Umbilical cord (tissue), 2 donors: Measurements from ENCODE around the gene F12. TPM values are rescaled to one million over a fixed set of nuclear protein-coding genes. Genes with fewer than 3 reads are reported as not detected.

Experiments
- DNase-seq: peaks from one replicate; pipeline ENCODE4 v3.0.0-alpha.2; 2015; ENCODE audit warnings: low spot score
- total RNA-seq: library from RNA; depleted of rRNA; stranded (reverse); fragments of >200 nt; gene quantifications from one replicate; pipeline ENCODE4 v1.2.3, GENCODE V29; 2014; ENCODE audit warnings: low replicate concordance; ENCODE audit not compliant: insufficient read depth

F12 gene
- total RNA-seq, 1 donor from 2014 or later = not detected

- no peak for DNase-seq
These were observed 5.1 kb upstream of the F12 start for GRCh38 chr5:177414481-177414880.

- DNase-seq = no peak
These were observed 3.4 kb upstream of the F12 start for GRCh38 chr5:177412603-177413233.

- no peak for DNase-seq
These were observed 1.2 kb upstream of the F12 start for GRCh38 chr5:177410575-177410974.

GRCh38 chr5:177405805-177406204, 3.6 kb downstream of the F12 start:
- DNase-seq = no peak

- no peak for DNase-seq
These were observed 4.1 kb downstream of the F12 start for GRCh38 chr5:177405312-177405711.

DNA sequence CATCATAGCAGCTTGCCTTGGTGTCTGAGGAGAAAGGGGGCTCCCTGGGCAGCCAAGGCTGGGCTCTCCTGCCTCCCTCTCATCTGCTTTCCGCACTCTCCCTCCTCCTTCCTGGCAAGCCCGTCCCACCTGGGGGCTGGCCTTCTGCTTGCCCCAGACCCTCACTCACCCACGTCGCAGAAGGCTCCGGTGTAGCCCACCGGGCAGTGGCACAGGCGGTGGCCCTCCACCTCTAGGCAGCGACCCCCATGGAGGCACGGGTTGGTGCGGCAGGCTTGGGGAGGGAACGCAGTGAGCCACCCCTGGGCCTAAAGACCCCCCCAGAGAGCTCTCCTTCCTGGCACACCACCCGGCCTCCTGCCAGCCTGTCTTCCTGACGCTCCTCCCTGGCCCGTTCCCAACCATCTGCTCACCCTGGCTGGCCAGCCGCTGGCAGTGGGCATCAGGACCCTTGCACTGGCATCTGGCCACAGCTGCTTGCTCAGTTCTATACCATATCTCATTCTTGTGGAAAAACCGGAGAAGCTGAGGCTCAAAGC, 4.7 kb downstream of the F12 start:
- no peak for DNase-seq

DNA sequence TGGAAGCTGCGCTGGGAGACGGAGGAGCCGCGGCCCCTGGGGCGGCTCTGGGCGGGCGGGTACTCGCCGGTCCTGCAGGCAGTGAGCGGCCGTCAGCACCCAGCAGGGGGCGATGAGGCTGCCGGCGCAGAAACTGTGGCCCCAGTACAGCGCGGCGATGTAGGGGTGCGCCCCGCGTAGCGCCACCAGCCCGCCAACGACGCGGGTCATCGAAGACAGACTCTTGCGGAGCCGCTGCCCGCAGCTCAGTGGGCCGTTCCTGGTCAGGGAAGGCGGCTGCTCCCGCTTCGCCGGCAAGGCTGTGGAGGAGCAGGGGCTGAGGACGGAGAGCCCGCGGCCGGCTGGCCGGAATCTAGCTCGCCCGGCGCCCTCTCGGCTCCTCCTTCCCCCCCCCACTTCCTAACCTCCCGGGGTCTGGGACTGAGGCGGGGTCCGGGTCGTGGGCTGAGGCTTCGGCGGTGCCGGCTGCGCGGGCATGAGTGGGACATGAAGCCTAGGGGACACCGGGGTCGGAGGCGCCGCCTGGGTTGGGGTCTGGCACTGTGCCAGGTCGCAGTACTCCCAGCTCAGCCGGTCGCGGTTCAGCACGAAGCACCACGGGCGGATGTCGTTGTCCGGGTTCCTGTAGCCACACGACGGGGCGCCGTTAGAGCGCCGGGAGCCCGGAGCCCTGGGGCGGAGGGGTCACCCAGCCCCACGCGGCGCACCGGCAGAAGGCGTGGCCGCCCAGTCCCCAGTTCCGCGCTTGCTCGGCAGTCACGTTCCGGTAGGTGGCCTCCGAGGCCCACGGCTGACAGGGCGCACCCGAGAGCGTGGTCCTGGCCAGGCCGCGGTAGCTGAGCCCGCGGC, 5.3 kb downstream of the F12 start:
- peak; percentile 73 for DNase-seq

DNA sequence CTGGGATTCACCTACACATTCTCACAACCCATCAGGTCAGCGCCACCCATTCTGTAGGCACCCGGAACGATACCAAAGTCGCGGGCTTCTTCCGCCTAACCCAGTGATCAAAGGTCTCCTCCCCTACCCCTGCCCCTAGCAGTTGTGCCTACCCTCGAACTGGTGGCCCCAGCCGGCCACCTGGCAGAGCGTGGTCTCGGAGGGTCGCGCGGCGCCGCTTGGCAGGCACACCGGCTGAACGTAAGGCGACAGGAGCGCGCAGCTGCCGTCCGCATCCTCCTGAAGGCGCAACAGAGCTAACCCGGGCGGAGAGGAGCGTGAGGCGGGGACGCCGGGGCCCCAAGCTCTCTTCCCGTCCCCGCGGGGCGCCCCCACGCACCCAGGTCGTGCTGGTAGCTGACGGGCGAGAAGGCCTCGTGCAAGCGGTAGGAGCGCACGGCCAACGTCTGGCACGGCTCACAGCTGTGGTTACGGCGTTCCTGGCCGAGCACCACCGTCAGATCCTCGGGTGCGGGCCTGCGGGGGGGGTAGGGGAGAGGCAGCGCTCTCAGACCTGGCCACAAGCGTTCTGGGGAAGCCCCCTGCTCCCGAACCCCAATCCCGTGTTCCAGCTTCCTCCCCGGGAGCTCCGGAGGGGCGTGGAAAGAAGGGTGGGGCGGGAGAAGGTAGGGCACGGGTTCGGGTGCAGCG, 6.1 kb downstream of the F12 start:
- DNase-seq = no peak

GRCh38 chr5:177402271-177403043, 6.9 kb downstream of the F12 start:
- peak; percentile 46 for DNase-seq

GRCh38 chr5:177399997-177400868, 9.1 kb downstream of the F12 start, which contains the start of gene PFN3:
Gene PFN3 (minus strand): TSS chr5:177400661. CDS start chr5:177400576, 85 bp downstream.
- no peak for DNase-seq

DNA sequence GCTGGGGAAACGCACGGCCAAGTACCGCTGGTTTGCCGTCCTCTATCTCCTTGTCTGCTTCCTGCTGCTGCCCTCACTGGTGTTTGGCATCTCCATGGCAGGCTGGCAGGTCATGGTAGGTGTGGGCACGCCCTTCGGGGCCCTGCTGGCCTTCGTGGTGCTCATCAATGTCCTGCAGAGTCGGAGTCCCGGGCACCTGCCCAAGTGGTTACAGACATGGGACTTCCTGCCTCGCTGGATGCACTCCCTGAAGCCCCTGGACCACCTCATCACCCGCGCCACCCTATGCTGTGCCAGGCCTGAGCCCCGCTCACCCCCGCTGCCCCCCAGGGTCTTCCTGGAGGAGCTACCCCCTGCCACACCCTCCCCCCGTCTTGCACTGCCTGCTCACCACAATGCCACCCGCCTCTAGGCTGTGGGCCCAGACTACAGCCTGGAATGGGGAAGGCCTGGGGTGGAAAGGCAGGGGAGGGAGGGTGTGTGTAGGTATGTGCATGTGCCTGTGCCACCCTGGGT, 11.4 kb downstream of the F12 start:
- no peak for DNase-seq

DNA sequence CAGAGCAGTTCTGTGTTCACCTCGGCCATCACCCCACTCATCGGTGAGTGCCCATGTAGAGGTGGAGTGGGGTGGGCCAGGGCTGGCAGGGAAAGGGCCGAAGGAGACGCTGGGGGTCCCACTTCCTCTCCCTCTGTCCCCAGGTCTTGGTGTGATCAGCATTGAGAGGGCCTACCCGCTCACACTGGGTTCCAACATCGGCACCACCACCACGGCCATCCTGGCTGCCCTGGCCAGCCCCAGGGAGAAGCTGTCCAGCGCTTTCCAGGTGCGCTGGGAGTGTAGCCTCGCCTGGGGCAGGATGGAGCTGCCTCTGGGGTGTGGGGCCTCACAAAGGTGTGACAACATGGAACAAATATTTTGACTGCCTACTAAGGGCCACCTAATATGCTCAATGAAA, 12.6 kb downstream of the F12 start:
- no peak for DNase-seq

DNA sequence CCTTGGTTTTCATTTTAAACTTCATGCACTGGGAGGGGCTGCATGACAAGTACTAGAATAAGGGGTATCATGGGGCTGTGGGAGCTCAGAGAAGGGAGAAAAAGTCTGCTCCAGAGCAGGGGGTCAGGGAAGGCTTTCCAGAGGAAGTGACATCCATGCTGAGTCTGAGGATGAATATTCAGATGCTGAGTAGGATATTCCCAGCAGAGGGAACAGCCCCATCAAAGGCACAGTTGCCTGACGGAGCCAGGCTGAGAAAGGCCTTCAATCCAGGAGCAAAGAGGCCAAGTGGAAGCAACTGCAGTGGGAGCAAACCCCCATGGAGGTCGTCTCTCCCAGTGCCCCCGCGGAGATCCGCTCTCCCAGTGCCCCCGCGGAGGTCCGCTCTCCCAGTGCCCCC, 13.3 kb downstream of the F12 start:
- no peak for DNase-seq

GRCh38 chr5:177393990-177394389, 15.4 kb downstream of the F12 start:
- DNase-seq = no peak

GRCh38 chr5:177393206-177393765, 16.1 kb downstream of the F12 start:
- DNase-seq = no peak

GRCh38 chr5:177392765-177393164, 16.6 kb downstream of the F12 start:
- no peak for DNase-seq

DNA sequence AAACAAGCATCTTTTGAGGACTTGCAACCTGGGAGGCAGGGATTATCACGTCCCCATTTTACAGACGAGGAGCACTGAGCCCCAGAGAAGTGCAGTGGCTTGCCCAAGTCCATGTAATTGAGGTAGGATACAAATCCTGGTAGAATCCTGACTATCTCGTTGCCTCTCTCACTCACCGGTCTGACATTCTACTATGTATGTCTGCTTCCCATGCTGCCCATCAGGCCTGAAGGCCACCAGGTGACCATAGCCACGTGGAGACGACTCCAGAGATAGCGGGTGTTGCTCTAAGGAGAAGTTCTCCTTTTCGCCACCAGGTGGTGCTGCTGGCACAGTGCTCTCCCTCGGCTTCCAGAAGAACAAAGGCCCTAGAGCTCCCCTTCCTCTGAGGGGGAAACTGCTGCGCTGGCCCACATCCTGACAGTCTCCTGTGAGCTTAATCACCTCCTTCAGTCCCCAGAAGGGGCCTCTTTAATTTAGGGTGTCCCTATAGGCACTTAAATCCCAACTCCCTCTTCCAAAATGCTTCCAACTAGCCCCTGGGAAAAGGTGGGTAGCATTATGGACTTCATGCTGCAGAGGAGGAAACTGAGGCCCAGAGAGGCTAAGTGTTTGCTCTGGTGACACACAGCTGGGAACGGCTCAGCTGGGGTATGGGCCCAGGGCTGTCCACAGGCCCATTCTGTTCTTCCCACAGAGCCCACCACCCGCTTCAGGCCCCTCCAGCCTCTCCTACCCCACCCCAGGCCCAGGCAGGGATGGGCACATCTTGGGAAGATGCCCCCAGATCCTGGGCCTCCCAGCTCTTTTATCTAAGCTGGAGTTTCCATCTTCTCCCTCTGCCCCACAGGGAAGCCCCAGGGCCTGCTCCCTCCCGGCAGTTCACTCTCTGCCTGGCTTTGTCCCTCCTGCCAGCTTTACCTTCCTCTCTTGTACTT, 18.7 kb downstream of the F12 start:
- DNase-seq = peak; percentile 91
